Gastroesophageal sphincter (tissue), 2 donors: ENCODE measurements around the gene ATP6V0B.

Experiments
- EP300 ChIP-seq: sonication (generic); formaldehyde crosslinking; IDR thresholded peaks from one replicate; pipeline ENCODE4 v1.6.1; 2017; ENCODE audit warnings: antibody characterized with exemption, mild to moderate bottlenecking
- POLR2A ChIP-seq, 2 donors: fragments of 450-650 bp; IDR thresholded peaks; one replicate each; pipeline ENCODE4 v1.6.1; 2017; ENCODE audit warnings: antibody characterized with exemption in 2 of 2, mild to moderate bottlenecking in 2 of 2, moderate library complexity in 1 of 2

- TF ChIP-seq POLR2A (IDR thresholded peaks at IDR 0.05), result no peak
- no peak for TF ChIP-seq EP300
Measured at GRCh38 chr1:43981636-43982035, 6.9 kb downstream of the ATP6V0B start.
